Ovary (tissue), 3 donors: ENCODE data around the gene PPP2R1B.

Experiments
- CTCF ChIP-seq, 3 donors: fragments of 450-650 bp in 2 of 3; fragments of 200-600 bp in 1 of 3; IDR thresholded peaks; one replicate each; pipeline versions ENCODE4 v1.5.1 to v1.8.0; 2016 to 2022; ENCODE audit warnings: antibody characterized with exemption in 3 of 3, mild to moderate bottlenecking in 1 of 3
- EP300 ChIP-seq: sonication (generic); formaldehyde crosslinking; IDR thresholded peaks from one replicate; pipeline ENCODE4 v1.6.1; 2017; ENCODE audit warnings: antibody characterized with exemption
- POLR2A ChIP-seq: fragments of 450-650 bp; IDR thresholded peaks from one replicate; pipeline ENCODE4 v1.6.1; 2017; ENCODE audit warnings: antibody characterized with exemption, mild to moderate bottlenecking, moderate library complexity
- donor health status: DM: no; HTN: no; CAD: no.

- TF ChIP-seq CTCF (IDR thresholded peaks at IDR 0.05) (no peak), POLR2A (no peak), EP300 (no peak)
Measured at GRCh38 chr11:111730871-111731591, 35.2 kb downstream of the PPP2R1B start.
